Measurements from ENCODE around the gene NPC1L1. TPM values are rescaled to one million over a fixed set of nuclear protein-coding genes. Genes with fewer than 3 reads are reported as not detected.
A peak's percentile ranks its signal among the peaks of the same experiment; 100 is the strongest.

NPC1L1 gene
- total and polyA plus RNA-seq, 10 of the 15 experiments (the other 5 are each of a cell fraction or from before 2014, with no cell fraction given), result 0.01 to 0.90 TPM; not detected in 8

DNA sequence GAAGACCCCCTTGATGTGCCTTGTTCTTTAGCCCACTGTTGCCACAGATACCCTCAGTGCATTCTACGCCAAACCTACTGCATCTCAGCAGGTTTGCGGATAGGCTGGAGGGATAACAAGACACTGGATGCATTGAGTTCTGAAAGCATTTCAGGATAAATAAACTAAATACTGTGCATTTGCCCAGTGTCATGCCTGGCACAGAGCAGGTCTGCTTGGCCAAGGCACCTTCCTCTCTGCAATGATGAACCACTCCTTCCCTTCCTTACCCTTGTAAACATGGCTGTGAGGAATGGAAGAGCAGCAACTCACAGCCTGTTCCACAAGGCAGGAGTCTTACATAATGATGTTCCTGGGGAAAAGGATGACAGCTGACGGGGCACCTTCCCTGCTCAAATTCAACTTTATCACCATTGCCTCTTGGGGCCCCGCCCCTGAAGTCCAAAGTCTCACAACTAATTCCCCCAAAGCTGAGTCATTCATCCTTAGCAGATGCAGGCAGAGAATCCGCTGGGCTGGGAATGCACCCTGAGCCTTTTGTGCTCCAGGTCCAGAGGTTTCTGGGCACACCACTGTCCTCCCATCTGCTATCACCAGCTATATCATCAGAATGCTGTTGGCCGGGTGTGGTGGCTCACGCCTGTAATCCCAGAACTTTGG lies 21.0 kb upstream of the NPC1L1 start:
- no peaks in the 10 kb centered on the region for H3K27me3 ChIP-seq (replicated peaks in 1 of 2; ENCODE audit: control insufficient read depth in 2 of 2, insufficient read depth in 2 of 2, low read length in 1 of 2)
- peaks cover 17 to 22% of the 10 kb centered on the region in 2 experiments for H3K36me3 ChIP-seq (ENCODE audit: control insufficient read depth in 2 of 2, insufficient read depth in 2 of 2, low read length in 1 of 2)
- no peak overlapping the region for H3K9ac ChIP-seq (ENCODE audit: control insufficient read depth, insufficient read depth, low read length)
- peaks cover 2% of the 10 kb centered on the region; the same call in 1 of the 2 replicates for H4K20me1 ChIP-seq (ENCODE audit: control insufficient read depth, insufficient read depth)
- FAIRE-seq, result no peak
- H3K27ac ChIP-seq (ENCODE audit: control insufficient read depth, insufficient read depth), result no peak overlapping the region
- POLR2A ChIA-PET, result no interaction called here
- BruUV-seq (replicated peaks), result no TSS peak
- TF ChIP-seq HDGF (IDR thresholded peaks at IDR 0.05), result no peak
- no peak for TF ChIP-seq IKZF1 (conservative IDR thresholded peaks at IDR 0.05)
- no peak for TF ChIP-seq ZZZ3 (IDR thresholded peaks at IDR 0.05; ENCODE audit: control insufficient read depth, insufficient read length, low read depth)
- TF ChIP-seq, protein P1, sequence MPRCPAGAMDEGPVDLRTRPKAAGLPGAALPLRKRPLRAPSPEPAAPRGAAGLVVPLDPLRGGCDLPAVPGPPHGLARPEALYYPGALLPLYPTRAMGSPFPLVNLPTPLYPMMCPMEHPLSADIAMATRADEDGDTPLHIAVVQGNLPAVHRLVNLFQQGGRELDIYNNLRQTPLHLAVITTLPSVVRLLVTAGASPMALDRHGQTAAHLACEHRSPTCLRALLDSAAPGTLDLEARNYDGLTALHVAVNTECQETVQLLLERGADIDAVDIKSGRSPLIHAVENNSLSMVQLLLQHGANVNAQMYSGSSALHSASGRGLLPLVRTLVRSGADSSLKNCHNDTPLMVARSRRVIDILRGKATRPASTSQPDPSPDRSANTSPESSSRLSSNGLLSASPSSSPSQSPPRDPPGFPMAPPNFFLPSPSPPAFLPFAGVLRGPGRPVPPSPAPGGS (IDR thresholded peaks at IDR 0.05; ENCODE audit: borderline replicate concordance, insufficient read depth, low read depth, low read length, poor library complexity, severe bottlenecking), result peak; percentile 26
- no peaks in the 10 kb centered on the region for H3K9me3 ChIP-seq (replicated peaks; ENCODE audit: control insufficient read depth, insufficient read depth, low read length)
- H3K4me1 ChIP-seq (ENCODE audit: control insufficient read depth, insufficient read depth, low read length), result no peaks in the 10 kb centered on the region
- DNase-seq (ENCODE audit: low read depth, low spot score), result no peak
- intact Hi-C loops (cut with micrococcal nuclease; ENCODE audit: unreplicated experiment) (no loop called here), in situ Hi-C loops (cut with MboI) (no loop called here)
- no peaks in the 10 kb centered on the region for H3K79me2 ChIP-seq (ENCODE audit: control insufficient read depth, insufficient read depth, low read length)
- no peak for ATAC-seq
- SMC1A ChIA-PET (ENCODE audit: uncharacterized antibody, unreplicated experiment), result no interaction called here
- no peak overlapping the region for H3K4me3 ChIP-seq
- RAD21 ChIA-PET (ENCODE audit: unreplicated experiment), result no interaction called here
- no peak overlapping the region for H3K4me2 ChIP-seq (ENCODE audit: control insufficient read depth, insufficient read depth)
- H2AFZ ChIP-seq (ENCODE audit: control insufficient read depth, low read depth, low read length), result no peak overlapping the region
- CTCF ChIA-PET, result no interaction called here
- 95% methylated on average over 7 of the region's 7 CpGs for WGBS (ENCODE audit: insufficient coverage, insufficient replicate concordance, low lambda C conversion rate, missing lambda C conversion rate)

DNA sequence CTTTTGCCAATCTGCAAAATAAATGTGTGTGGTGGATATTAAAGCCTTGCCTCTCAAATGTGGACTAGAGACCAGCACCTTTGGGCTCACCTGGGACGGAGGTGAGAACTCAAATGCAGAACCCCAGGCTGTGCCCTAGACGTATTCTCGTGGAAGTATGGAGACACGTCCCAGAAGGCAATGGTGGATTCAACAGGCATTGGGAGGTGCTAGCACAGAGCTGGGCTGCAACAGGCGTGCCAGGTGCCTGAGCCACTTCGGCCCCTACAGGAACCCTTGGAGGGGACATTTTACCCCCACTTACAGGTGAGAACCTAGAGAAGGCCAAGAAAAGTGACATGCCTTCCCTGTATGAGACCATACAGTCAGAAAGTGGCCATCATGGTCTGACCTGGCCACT lies 20.4 kb upstream of the NPC1L1 start:
- RAD21 ChIA-PET (ENCODE audit: unreplicated experiment), result no interaction called here
- SMC1A ChIA-PET (ENCODE audit: uncharacterized antibody, unreplicated experiment), result interaction anchor here (1.4 kb wide), 1 partner anchor 283 kb away, joined by 5 read pairs; no protein-coding TSS in a partner anchor
- FAIRE-seq (no peak), DNase-seq (ENCODE audit: low read depth, low spot score) (no peak), ATAC-seq (no peak)
- H3K4me3 ChIP-seq, result no peak overlapping the region
- POLR2A ChIA-PET, result interaction anchor here (0.7 kb wide), 1 partner anchor 252 kb away, joined by 3 read pairs; no protein-coding TSS in a partner anchor
- peaks cover 2% of the 10 kb centered on the region; the same call in 1 of the 2 replicates for H4K20me1 ChIP-seq (ENCODE audit: control insufficient read depth, insufficient read depth)
- H3K9ac ChIP-seq (ENCODE audit: control insufficient read depth, insufficient read depth, low read length), result no peak overlapping the region
- no peak overlapping the region for H2AFZ ChIP-seq (ENCODE audit: control insufficient read depth, low read depth, low read length)
- H3K36me3 ChIP-seq (ENCODE audit: control insufficient read depth in 2 of 2, insufficient read depth in 2 of 2, low read length in 1 of 2), result peaks cover 16 to 20% of the 10 kb centered on the region in 2 experiments
- H3K4me2 ChIP-seq (ENCODE audit: control insufficient read depth, insufficient read depth), result no peak overlapping the region
- 86% methylated on average over 6 of the region's 6 CpGs for WGBS (ENCODE audit: insufficient coverage, insufficient replicate concordance, low lambda C conversion rate, missing lambda C conversion rate)
- no peaks in the 10 kb centered on the region for H3K9me3 ChIP-seq (replicated peaks; ENCODE audit: control insufficient read depth, insufficient read depth, low read length)
- CTCF ChIA-PET, result no interaction called here
- H3K79me2 ChIP-seq (ENCODE audit: control insufficient read depth, insufficient read depth, low read length), result no peaks in the 10 kb centered on the region
- TF ChIP-seq MEF2A (IDR thresholded peaks at IDR 0.05; ENCODE audit: insufficient read depth, low read depth, low read length), result no peak
- no peak for TF ChIP-seq NR2C2 (IDR thresholded peaks at IDR 0.05; ENCODE audit: borderline replicate concordance, control insufficient read depth, insufficient read length, low read depth)
- no peak for TF ChIP-seq YY1 (IDR thresholded peaks at IDR 0.05; ENCODE audit: low read depth, low read length)
- TF ChIP-seq BHLHE40 (IDR thresholded peaks at IDR 0.05; ENCODE audit: borderline replicate concordance in 1 of 2, low read depth in 2 of 2, low read length in 1 of 2), result no peak
- TF ChIP-seq GATAD2B (conservative IDR thresholded peaks at IDR 0.05; ENCODE audit: low read depth), result no peak
- no TSS peak for BruUV-seq (replicated peaks)
- H3K27ac ChIP-seq (ENCODE audit: control insufficient read depth, insufficient read depth), result no peak overlapping the region
- no peaks in the 10 kb centered on the region for H3K27me3 ChIP-seq (replicated peaks in 1 of 2; ENCODE audit: control insufficient read depth in 2 of 2, insufficient read depth in 2 of 2, low read length in 1 of 2)
- intact Hi-C loops (cut with micrococcal nuclease; ENCODE audit: unreplicated experiment), result no loop called here
- H3K4me1 ChIP-seq (ENCODE audit: control insufficient read depth, insufficient read depth, low read length), result no peaks in the 10 kb centered on the region
- in situ Hi-C loops (cut with MboI), result no loop called here
